ENCODE data around the gene MACROD2. TPM values are rescaled to one million over a fixed set of nuclear protein-coding genes. Genes with fewer than 3 reads are reported as not detected.

The MACROD2 gene
- total and polyA plus RNA-seq, 2 experiments from 2014 or later = 2.8 to 4.3 TPM

DNA sequence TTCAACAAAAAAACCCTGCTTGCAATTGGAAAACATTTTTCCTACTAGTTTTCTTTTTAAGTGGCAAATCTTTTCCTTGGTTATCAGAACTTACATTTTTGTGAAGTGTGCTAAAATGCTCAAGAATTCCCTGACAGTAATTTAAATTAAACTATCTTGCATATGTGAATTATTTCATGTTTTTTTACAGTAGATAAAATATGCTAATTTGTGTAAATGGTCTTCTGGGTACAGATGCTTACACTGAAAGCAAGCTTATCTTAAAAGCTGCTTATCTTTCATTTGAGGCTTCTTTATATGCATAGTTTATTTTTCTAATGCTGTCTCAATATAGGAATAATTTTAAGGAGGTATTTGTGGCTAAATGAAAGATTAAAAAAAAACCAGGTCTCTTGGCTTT is 745.1 kb downstream of the MACROD2 start:
- DNase-seq (ENCODE audit: low spot score) (no peak), ATAC-seq (no peak)
- TF ChIP-seq EZH2 (IDR thresholded peaks at IDR 0.05; ENCODE audit: low read depth, unreplicated experiment) (no peak), ZNF114 (CRISPR knock-in tag; IDR thresholded peaks at IDR 0.05) (no peak), CTCF (conservative IDR thresholded peaks at IDR 0.05; ENCODE audit: low read depth in 2 of 2) (no peak), CREB1 (CRISPR knock-in tag; IDR thresholded peaks at IDR 0.05; ENCODE audit: low read depth) (no peak), NANOG (IDR thresholded peaks at IDR 0.05; ENCODE audit: borderline replicate concordance) (no peak), EZH2phosphoT487 (IDR thresholded peaks at IDR 0.05; ENCODE audit: unreplicated experiment) (no peak), POLR2AphosphoS5 (IDR thresholded peaks at IDR 0.05; ENCODE audit: low read depth) (no peak), ZNF331 (CRISPR knock-in tag; IDR thresholded peaks at IDR 0.05; ENCODE audit: low read depth) (no peak)
- TF ChIP-seq, protein P1, sequence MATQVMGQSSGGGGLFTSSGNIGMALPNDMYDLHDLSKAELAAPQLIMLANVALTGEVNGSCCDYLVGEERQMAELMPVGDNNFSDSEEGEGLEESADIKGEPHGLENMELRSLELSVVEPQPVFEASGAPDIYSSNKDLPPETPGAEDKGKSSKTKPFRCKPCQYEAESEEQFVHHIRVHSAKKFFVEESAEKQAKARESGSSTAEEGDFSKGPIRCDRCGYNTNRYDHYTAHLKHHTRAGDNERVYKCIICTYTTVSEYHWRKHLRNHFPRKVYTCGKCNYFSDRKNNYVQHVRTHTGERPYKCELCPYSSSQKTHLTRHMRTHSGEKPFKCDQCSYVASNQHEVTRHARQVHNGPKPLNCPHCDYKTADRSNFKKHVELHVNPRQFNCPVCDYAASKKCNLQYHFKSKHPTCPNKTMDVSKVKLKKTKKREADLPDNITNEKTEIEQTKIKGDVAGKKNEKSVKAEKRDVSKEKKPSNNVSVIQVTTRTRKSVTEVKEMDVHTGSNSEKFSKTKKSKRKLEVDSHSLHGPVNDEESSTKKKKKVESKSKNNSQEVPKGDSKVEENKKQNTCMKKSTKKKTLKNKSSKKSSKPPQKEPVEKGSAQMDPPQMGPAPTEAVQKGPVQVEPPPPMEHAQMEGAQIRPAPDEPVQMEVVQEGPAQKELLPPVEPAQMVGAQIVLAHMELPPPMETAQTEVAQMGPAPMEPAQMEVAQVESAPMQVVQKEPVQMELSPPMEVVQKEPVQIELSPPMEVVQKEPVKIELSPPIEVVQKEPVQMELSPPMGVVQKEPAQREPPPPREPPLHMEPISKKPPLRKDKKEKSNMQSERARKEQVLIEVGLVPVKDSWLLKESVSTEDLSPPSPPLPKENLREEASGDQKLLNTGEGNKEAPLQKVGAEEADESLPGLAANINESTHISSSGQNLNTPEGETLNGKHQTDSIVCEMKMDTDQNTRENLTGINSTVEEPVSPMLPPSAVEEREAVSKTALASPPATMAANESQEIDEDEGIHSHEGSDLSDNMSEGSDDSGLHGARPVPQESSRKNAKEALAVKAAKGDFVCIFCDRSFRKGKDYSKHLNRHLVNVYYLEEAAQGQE (IDR thresholded peaks at IDR 0.05; ENCODE audit: unreplicated experiment) = no peak
- TF ChIP-seq, protein P2, sequence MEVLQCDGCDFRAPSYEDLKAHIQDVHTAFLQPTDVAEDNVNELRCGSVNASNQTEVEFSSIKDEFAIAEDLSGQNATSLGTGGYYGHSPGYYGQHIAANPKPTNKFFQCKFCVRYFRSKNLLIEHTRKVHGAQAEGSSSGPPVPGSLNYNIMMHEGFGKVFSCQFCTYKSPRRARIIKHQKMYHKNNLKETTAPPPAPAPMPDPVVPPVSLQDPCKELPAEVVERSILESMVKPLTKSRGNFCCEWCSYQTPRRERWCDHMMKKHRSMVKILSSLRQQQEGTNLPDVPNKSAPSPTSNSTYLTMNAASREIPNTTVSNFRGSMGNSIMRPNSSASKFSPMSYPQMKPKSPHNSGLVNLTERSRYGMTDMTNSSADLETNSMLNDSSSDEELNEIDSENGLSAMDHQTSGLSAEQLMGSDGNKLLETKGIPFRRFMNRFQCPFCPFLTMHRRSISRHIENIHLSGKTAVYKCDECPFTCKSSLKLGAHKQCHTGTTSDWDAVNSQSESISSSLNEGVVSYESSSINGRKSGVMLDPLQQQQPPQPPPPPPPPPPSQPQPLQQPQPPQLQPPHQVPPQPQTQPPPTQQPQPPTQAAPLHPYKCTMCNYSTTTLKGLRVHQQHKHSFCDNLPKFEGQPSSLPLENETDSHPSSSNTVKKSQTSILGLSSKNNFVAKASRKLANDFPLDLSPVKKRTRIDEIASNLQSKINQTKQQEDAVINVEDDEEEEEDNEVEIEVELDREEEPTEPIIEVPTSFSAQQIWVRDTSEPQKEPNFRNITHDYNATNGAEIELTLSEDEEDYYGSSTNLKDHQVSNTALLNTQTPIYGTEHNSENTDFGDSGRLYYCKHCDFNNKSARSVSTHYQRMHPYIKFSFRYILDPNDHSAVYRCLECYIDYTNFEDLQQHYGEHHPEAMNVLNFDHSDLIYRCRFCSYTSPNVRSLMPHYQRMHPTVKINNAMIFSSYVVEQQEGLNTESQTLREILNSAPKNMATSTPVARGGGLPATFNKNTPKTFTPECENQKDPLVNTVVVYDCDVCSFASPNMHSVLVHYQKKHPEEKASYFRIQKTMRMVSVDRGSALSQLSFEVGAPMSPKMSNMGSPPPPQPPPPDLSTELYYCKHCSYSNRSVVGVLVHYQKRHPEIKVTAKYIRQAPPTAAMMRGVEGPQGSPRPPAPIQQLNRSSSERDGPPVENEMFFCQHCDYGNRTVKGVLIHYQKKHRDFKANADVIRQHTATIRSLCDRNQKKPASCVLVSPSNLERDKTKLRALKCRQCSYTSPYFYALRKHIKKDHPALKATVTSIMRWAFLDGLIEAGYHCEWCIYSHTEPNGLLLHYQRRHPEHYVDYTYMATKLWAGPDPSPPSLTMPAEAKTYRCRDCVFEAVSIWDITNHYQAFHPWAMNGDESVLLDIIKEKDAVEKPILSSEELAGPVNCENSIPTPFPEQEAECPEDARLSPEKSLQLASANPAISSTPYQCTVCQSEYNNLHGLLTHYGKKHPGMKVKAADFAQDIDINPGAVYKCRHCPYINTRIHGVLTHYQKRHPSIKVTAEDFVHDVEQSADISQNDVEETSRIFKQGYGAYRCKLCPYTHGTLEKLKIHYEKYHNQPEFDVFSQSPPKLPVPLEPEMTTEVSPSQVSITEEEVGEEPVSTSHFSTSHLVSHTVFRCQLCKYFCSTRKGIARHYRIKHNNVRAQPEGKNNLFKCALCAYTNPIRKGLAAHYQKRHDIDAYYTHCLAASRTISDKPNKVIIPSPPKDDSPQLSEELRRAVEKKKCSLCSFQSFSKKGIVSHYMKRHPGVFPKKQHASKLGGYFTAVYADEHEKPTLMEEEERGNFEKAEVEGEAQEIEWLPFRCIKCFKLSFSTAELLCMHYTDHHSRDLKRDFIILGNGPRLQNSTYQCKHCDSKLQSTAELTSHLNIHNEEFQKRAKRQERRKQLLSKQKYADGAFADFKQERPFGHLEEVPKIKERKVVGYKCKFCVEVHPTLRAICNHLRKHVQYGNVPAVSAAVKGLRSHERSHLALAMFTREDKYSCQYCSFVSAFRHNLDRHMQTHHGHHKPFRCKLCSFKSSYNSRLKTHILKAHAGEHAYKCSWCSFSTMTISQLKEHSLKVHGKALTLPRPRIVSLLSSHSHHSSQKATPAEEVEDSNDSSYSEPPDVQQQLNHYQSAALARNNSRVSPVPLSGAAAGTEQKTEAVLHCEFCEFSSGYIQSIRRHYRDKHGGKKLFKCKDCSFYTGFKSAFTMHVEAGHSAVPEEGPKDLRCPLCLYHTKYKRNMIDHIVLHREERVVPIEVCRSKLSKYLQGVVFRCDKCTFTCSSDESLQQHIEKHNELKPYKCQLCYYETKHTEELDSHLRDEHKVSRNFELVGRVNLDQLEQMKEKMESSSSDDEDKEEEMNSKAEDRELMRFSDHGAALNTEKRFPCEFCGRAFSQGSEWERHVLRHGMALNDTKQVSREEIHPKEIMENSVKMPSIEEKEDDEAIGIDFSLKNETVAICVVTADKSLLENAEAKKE (CRISPR knock-in tag; IDR thresholded peaks at IDR 0.05) = no peak
- no peaks in the 10 kb centered on the region for H3K27me3 Mint-ChIP-seq (ENCODE audit: insufficient read depth, low read depth, poor library complexity)
- Histone ChIP-seq H3K36me3 (ENCODE audit: insufficient read depth) (no peaks in the 10 kb centered on the region), H3K4me3 (no peak overlapping the region), H3K79me2 (replicated peaks; ENCODE audit: insufficient read depth) (no peaks in the 10 kb centered on the region), H3K9me2 (ENCODE audit: insufficient read depth) (no peaks in the 10 kb centered on the region), H3F3A (replicated peaks; ENCODE audit: low read depth) (no peaks in the 10 kb centered on the region), H3K27me3 (ENCODE audit: insufficient read depth) (no peaks in the 10 kb centered on the region), H3K4me1 (ENCODE audit: insufficient read depth) (peaks cover 5% of the 10 kb centered on the region; the same call in 1 of the 2 replicates), H2AFZ (peak overlapping the region; percentile 7; the same call in 1 of the 2 replicates), H3K27ac (ENCODE audit: low read depth) (no peak overlapping the region), H4K20me1 (replicated peaks; ENCODE audit: insufficient read depth) (no peaks in the 10 kb centered on the region), H3K4me2 (no peak overlapping the region)
- no peaks in the 10 kb centered on the region for H3K9me3 Mint-ChIP-seq
- peaks cover 8% of the 10 kb centered on the region; the same call in 2 of the 3 replicates for H3K4me1 Mint-ChIP-seq
- H3K27ac Mint-ChIP-seq = no peak overlapping the region
- H3K4me3 Mint-ChIP-seq = no peak overlapping the region
- no peaks in the 10 kb centered on the region for H3K36me3 Mint-ChIP-seq (ENCODE audit: low read depth)

All from GM23338 (cell line).